SH-SY5Y (cell line): Measurements from ENCODE around the gene KDM3A.
A peak's percentile ranks its signal among the peaks of the same experiment; 100 is the strongest.

Source experiments
- GATA2 ChIP-seq: IDR thresholded peaks from 2 replicates; pipeline ENCODE4 v1.6.1; 2011; ENCODE audit warnings: mild to moderate bottlenecking, low read depth, low read length
- GATA3 ChIP-seq: IDR thresholded peaks from 2 replicates; pipeline ENCODE4 v1.6.1; 2011; ENCODE audit warnings: low read depth, mild to moderate bottlenecking, low read length, moderate library complexity

KDM3A gene, protein sequence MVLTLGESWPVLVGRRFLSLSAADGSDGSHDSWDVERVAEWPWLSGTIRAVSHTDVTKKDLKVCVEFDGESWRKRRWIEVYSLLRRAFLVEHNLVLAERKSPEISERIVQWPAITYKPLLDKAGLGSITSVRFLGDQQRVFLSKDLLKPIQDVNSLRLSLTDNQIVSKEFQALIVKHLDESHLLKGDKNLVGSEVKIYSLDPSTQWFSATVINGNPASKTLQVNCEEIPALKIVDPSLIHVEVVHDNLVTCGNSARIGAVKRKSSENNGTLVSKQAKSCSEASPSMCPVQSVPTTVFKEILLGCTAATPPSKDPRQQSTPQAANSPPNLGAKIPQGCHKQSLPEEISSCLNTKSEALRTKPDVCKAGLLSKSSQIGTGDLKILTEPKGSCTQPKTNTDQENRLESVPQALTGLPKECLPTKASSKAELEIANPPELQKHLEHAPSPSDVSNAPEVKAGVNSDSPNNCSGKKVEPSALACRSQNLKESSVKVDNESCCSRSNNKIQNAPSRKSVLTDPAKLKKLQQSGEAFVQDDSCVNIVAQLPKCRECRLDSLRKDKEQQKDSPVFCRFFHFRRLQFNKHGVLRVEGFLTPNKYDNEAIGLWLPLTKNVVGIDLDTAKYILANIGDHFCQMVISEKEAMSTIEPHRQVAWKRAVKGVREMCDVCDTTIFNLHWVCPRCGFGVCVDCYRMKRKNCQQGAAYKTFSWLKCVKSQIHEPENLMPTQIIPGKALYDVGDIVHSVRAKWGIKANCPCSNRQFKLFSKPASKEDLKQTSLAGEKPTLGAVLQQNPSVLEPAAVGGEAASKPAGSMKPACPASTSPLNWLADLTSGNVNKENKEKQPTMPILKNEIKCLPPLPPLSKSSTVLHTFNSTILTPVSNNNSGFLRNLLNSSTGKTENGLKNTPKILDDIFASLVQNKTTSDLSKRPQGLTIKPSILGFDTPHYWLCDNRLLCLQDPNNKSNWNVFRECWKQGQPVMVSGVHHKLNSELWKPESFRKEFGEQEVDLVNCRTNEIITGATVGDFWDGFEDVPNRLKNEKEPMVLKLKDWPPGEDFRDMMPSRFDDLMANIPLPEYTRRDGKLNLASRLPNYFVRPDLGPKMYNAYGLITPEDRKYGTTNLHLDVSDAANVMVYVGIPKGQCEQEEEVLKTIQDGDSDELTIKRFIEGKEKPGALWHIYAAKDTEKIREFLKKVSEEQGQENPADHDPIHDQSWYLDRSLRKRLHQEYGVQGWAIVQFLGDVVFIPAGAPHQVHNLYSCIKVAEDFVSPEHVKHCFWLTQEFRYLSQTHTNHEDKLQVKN (N-terminal part only)

DNA sequence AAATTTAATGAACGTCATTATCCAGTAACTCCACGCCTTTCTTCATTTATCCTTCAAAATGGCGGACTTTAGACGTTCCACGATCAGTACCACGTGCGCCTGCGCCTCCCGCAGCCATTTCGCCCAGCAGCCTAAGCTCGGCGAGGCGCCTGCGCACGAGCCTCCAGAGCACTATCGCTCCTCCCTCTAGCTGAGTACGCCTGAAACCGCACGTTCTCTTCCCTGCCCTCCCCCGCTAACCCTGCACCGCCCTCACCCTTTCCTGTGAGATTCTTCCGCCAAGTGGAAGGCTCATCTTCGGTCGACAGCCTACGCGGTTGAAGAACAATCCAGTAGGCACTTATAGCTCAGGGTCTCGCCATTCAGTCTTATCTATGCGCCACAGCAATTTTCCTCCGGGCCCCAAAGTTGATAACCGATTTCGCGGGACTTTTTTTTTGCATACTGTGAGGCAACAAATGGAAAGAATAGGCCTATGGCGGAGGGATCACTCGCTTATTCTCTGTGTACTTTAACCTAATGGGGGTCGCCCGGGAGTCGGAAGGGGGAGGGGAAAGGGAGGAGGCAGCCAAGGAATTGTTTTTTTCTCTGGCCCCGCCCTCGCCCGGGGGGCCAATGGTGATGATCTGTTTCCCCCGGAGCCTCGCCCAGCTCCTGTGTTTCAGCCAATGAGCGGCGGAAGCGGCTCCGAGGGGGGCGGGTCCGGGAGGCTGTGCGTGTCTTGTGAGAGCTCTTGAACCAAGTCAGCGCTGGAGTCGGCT is at the start of gene KDM3A:
KDM3A (plus strand) TSS at position 741 of the 761 bp plus-strand sequence. CDS start 677 bp downstream, outside the sequence.
- TF ChIP-seq GATA2 (peak; percentile 42; the same call in 1 of the 2 replicates), GATA3 (no peak)

DNA sequence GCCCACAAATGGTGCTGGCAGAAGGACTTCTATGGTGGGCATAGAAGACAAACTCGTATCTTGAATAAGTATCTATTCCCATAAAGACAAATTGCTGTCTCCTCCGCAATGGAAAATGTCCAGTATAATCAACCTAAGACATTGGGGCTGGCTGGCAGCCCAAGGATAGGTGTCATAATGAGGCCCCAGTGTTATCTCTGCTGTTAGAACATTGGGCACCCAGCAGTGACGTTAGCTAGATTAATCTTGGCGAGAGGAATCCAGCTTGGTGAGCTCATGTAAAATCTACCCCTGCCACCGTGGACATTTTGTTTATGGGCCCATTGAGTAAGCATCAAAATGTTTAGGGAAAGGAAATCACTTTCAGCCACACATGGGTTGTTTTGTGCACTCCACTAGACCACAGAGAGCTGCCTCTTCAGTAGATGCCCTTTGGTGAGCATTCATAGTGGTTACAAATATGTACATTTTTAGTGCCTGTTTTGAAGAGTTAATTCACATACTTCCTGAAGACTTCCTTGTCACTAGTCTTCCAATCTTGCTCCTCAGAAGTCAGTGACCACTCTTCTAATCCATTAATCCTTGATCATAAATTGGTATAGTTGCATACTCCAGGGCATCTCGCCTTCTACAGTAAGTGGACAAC is 48.2 kb upstream of the KDM3A start:
- TF ChIP-seq GATA3 (no peak), GATA2 (no peak)

DNA sequence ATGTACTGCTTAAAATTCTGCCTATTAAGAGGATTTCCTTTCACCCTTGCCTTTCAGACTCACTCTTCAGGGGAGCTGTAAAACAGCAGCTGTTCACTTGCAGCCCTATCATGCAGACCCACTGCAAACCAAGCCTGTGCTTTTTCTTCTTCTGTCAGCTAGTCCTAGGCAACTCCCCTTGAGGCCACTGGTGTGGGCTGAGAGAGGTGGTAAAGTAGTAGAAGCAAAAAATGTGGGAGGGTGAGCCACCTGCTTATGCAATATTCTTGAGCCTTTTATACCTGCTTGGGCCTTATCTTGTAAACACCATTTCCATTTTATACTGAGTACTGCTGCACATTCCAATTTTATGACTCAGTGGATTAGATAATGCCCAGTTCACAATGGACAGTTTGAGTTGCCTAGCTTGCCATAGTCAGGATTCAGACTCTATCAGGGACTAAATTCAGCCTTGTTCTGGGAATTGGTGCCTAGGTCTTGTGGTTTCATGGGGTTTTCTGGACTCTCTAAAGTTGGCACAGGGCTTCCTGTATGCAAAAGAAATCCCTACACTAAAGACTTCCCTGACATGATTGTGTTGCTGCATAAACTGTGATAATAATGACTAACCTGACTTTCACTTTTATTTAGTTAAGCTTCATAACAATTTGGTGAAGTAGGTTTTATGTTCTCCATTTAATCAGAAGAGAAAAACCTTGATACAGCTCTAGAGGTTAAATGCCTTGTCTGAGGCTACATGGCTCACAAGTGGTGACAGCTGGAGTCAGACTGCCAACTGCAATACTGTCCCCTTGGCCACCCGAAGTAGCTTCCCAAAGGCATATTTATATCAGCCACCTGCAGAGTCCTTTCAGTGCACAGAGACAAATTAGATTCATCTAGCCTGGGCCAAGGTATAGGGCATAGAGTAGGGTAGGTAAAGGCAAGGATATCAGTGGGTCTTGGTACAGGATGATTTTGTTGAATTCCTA is 47.4 kb upstream of the KDM3A start:
- TF ChIP-seq GATA2 (no peak), GATA3 (no peak)

DNA sequence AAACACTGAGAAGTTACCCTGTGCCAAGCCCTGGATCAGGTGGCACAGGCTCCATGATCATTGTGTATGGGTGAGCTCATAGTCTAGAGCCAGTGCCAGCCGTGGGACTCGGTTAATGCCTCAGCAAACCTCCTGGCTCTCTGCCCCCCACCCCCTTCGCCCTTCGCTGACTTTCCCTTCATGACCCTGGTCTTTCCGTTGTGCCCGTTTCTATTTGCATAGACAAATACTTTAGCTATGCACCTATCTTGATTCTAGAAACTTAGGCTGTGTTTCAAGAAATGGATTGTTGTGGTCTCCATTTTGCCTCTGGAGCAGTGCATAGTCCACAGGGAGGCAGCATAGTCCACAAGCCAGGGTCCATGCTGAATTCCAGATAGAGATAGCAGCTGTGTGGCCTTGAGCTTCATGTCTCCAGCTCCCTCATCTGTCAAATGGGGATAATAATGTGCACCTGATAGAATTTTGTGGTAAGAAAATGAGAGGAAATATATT is 44.8 kb upstream of the KDM3A start:
- TF ChIP-seq GATA2, result no peak
- TF ChIP-seq GATA3, result no peak

DNA sequence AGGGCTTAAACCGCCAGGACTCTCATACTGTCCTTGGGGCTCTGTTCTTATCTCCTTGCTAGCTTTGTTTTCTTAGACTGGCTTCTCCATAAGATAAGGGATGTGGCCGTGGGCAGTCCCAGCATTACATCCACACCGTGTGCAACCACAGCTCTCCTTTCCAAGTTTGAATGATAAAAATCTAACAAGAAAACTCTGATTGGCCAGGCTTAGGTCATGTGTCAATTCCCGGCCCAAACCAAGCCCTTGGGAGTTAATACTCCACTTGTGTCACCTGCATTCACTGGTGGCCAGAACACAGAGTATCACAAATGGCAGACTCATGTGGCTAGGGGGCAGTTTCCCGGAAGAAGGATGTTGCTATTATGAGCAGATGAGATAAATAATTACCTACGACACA is 43.2 kb upstream of the KDM3A start:
- TF ChIP-seq GATA3 (no peak), GATA2 (no peak)

DNA sequence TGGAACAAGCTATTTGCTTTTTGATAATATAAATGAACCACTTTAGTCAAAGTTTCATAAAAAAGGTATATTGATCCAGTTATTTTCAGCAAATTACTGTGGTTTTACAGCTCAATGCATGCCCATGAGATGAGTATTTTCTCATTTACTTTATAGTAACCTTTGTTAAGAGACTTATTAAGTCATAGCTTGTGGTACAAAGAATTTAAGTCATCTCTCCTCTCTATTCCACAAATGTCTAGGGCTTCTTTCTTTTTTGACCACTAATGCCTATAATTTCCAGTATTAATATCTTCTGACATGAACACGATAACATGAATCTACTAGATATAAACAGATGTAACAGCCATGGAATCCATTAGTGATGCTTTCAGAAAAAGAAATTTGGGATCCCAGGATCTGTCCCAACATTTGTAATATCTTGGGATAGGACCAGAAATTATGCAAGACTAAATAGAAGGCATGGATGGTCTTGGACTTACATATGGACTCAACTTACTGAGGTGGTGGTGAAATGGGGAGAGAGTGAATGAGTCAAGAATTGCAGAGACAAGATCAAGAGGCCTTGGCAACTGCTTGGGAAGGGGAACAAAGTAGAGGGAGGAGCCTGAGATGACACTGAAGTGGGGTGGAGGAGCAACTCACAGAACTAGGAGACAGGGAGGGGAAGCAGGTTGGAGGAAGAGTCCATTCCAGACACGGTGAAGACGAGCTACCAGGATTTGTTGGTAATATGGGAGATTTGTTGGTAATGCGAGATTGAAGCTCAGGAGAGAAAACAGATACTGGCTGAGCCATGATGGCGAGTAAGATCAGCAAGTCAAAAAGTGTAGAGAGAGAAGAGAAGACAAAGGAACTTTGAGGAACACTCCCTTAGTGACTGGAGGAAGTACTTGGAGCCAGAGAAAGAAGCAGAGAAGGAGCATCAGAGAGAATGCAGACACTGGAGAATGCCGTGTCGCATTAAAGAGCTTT is 42.4 kb upstream of the KDM3A start:
- TF ChIP-seq GATA2, result no peak
- no peak for TF ChIP-seq GATA3

DNA sequence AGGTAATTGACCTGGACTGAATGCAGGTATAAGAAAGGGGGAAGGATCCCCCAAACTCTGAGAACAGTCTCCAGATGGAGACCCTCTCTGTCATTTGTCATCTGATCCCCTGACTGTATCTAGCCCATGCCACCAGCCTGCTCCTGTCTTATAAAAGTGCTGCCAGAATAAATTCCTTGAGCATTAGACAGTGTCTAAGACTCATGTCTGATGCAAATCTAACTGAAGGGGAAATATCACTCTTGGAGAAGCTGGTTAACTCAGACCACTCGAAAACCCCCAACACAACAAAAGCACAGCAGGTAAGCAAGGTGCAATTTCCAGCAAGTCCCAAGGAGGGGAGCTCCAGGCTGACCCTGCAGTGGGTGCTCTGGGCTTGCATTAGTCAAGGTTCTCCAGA is 40.9 kb upstream of the KDM3A start:
- TF ChIP-seq GATA2, result no peak
- no peak for TF ChIP-seq GATA3

DNA sequence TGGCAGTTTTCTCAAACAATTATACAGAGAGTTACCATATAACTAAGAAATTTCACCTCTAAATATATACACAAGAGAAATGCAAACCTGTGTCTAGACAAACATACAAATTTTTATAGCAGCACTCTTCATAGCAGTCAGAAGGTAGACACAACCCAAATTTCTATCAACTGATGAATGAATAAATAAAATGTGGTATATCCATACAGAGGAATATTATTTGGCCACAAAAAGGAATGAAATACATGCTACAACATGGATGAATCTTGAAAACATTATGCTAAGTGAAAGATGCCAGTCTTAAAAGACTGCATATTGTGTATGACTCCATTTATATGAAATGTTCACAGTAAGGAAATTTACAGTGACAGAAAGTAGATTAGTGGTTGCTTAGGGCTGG is 30.6 kb upstream of the KDM3A start:
- no peak for TF ChIP-seq GATA3
- no peak for TF ChIP-seq GATA2

DNA sequence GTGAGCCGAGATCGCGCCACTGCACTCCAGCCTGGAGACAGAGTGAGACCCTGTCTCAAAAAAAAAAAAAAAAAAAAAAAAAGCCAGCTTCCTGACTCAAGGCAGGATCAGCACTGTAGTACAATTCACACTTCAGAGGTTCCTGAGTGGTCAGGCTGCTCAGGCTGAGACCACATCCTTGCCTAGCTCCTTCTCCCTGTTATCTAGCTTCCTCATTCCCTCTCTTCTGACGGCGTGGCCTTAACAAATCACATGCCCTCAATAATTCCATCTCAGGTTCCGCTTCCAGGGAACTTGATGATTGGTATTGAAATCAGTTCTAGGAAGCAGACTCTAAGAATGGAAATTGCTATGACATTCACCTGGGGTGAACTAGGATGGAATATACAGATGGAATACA is 29.8 kb upstream of the KDM3A start:
- no peak for TF ChIP-seq GATA3
- no peak for TF ChIP-seq GATA2

DNA sequence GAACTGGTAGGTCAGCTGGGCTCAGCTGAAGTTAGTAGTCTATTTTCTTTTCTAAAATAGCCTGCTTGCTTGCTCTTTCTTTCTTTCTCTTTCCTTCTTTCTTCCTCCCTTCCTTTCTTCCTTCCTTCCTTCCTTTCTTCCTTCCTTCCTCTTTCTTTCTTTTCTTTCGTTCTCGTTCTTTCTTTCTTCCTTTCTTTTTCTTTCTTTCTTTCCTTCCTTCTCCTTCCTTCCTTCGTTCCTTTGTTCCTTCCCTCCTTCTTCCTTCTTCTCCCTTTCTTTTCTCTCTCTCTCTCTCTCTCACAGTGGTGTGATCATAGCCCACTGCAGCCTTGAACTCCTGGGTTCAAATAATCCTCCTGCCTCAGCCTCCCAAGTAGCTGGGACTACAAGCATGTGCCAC is 29.2 kb upstream of the KDM3A start:
- no peak for TF ChIP-seq GATA3
- no peak for TF ChIP-seq GATA2
